GM19455 (cell line): ENCODE measurements around the gene TMTC1.

ENCODE experiments used
- ATAC-seq: cut with Tn5 transposase; IDR thresholded peaks from one replicate; pipeline ENCODE4 v1.9.1; 2021; ENCODE audit not compliant: unreplicated experiment

The TMTC1 gene

GRCh38 chr12:29713729-29714128 lies 70.0 kb downstream of the TMTC1 start:
- ATAC-seq = no peak

- ATAC-seq = no peak
Observed at GRCh38 chr12:29711381-29711780, 72.4 kb downstream of the TMTC1 start.

GRCh38 chr12:29710104-29710503 lies 73.6 kb downstream of the TMTC1 start:
- ATAC-seq = no peak

GRCh38 chr12:29709496-29710040 lies 74.2 kb downstream of the TMTC1 start:
- ATAC-seq = no peak

- ATAC-seq = no peak
Observed at GRCh38 chr12:29709054-29709453, 74.7 kb downstream of the TMTC1 start.

GRCh38 chr12:29707846-29708245 lies 75.9 kb downstream of the TMTC1 start:
- ATAC-seq = no peak

GRCh38 chr12:29706311-29706710 lies 77.4 kb downstream of the TMTC1 start:
- ATAC-seq = no peak

- no peak for ATAC-seq
Observed at GRCh38 chr12:29703528-29703927, 80.2 kb downstream of the TMTC1 start.

- no peak for ATAC-seq
Observed at GRCh38 chr12:29702972-29703371, 80.8 kb downstream of the TMTC1 start.

GRCh38 chr12:29702222-29702621 lies 81.5 kb downstream of the TMTC1 start:
- ATAC-seq = no peak

- no peak for ATAC-seq
Observed at GRCh38 chr12:29700761-29701481, 82.8 kb downstream of the TMTC1 start.

GRCh38 chr12:29698756-29699155 lies 85.0 kb downstream of the TMTC1 start:
- no peak for ATAC-seq

- no peak for ATAC-seq
Observed at GRCh38 chr12:29695800-29696199, 87.9 kb downstream of the TMTC1 start.

- ATAC-seq = no peak
Observed at GRCh38 chr12:29695026-29695425, 88.7 kb downstream of the TMTC1 start.

GRCh38 chr12:29694002-29694401 lies 89.7 kb downstream of the TMTC1 start:
- ATAC-seq = no peak

- no peak for ATAC-seq
Observed at GRCh38 chr12:29692237-29692636, 91.5 kb downstream of the TMTC1 start.

- no peak for ATAC-seq
Observed at GRCh38 chr12:29691161-29691854, 92.4 kb downstream of the TMTC1 start.

GRCh38 chr12:29690728-29691127 lies 93.0 kb downstream of the TMTC1 start:
- no peak for ATAC-seq

- ATAC-seq = no peak
Observed at GRCh38 chr12:29688914-29689313, 94.8 kb downstream of the TMTC1 start.

GRCh38 chr12:29682088-29682487 lies 101.7 kb downstream of the TMTC1 start:
- ATAC-seq = no peak

GRCh38 chr12:29681370-29681769 lies 102.4 kb downstream of the TMTC1 start:
- no peak for ATAC-seq

GRCh38 chr12:29676676-29677075 lies 107.1 kb downstream of the TMTC1 start:
- no peak for ATAC-seq
